Measurements from ENCODE around the gene ROBO3.

The ROBO3 gene

GRCh38 chr11:124877910-124878758 is 12.9 kb downstream of the ROBO3 start:
- no peak for DNase-seq
- no peaks in the 10 kb centered on the region for H3K9me3 ChIP-seq (ENCODE audit: severe bottlenecking)
- no peaks in the 10 kb centered on the region for H3K36me3 ChIP-seq
- H3K27ac ChIP-seq: no peak overlapping the region
- no peak overlapping the region for H3K4me3 ChIP-seq (ENCODE audit: low read depth, low read length)
- no peaks in the 10 kb centered on the region for H3K27me3 ChIP-seq (ENCODE audit: insufficient read depth, low read depth, severe bottlenecking)
- TF ChIP-seq, protein P1, sequence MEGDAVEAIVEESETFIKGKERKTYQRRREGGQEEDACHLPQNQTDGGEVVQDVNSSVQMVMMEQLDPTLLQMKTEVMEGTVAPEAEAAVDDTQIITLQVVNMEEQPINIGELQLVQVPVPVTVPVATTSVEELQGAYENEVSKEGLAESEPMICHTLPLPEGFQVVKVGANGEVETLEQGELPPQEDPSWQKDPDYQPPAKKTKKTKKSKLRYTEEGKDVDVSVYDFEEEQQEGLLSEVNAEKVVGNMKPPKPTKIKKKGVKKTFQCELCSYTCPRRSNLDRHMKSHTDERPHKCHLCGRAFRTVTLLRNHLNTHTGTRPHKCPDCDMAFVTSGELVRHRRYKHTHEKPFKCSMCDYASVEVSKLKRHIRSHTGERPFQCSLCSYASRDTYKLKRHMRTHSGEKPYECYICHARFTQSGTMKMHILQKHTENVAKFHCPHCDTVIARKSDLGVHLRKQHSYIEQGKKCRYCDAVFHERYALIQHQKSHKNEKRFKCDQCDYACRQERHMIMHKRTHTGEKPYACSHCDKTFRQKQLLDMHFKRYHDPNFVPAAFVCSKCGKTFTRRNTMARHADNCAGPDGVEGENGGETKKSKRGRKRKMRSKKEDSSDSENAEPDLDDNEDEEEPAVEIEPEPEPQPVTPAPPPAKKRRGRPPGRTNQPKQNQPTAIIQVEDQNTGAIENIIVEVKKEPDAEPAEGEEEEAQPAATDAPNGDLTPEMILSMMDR (IDR thresholded peaks at IDR 0.05; ENCODE audit: low read depth, low read length): no peak

DNA sequence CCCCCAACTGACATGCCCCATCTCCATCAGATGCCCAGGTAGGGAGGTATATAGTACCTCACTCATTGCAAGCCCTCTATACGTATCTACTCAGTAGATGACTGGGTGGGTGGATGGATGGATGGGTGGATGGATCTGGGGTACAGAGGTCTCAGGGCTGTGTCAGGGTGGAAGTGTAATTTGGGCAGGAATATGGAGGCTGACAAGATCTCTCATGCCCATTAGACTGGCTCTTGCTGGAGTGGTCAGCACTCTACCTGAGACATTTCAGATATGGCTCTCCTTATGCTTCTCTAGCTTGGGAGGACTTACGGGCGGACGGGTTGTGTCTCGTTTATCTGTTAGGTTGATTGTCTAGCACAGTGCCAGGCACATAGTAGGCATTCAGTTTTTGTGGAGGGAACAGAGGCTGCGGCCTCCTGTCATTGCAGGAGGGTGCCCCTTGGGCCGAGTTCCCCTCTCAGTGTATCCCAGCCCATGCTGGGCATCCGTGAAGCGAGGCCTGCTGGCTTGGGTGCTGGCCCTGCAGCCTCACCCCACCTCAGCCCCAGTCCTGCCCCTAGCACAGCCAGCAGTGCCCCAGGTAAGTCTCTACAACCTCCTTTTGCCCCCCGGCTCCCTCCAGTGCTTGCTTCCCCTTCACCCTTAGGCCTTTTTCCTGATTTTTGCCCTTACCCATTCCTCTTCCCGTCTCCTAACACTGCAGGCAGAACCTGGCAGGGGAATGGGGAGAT is 13.7 kb downstream of the ROBO3 start:
- H3K9me3 ChIP-seq (ENCODE audit: severe bottlenecking): no peaks in the 10 kb centered on the region
- H3K4me3 ChIP-seq (ENCODE audit: low read depth, low read length): no peak overlapping the region
- no peaks in the 10 kb centered on the region for H3K27me3 ChIP-seq (ENCODE audit: insufficient read depth, low read depth, severe bottlenecking)
- H3K27ac ChIP-seq: no peak overlapping the region
- no peak for DNase-seq
- H3K36me3 ChIP-seq: no peaks in the 10 kb centered on the region
- TF ChIP-seq, protein P1 (IDR thresholded peaks at IDR 0.05; ENCODE audit: low read depth, low read length): no peak

- Histone ChIP-seq H3K27me3 (ENCODE audit: insufficient read depth, low read depth, severe bottlenecking) (no peaks in the 10 kb centered on the region), H3K4me3 (ENCODE audit: low read depth, low read length) (no peak overlapping the region), H3K9me3 (ENCODE audit: severe bottlenecking) (no peaks in the 10 kb centered on the region), H3K27ac (no peak overlapping the region), H3K36me3 (no peaks in the 10 kb centered on the region)
- TF ChIP-seq, protein P1 (IDR thresholded peaks at IDR 0.05; ENCODE audit: low read depth, low read length): no peak
- no peak for DNase-seq
Measured at GRCh38 chr11:124879493-124880289, 14.5 kb downstream of the ROBO3 start.

GRCh38 chr11:124880290-124880611 is 15.0 kb downstream of the ROBO3 start:
- H3K27ac ChIP-seq: no peak overlapping the region
- H3K9me3 ChIP-seq (ENCODE audit: severe bottlenecking): no peaks in the 10 kb centered on the region
- no peak overlapping the region for H3K4me3 ChIP-seq (ENCODE audit: low read depth, low read length)
- no peaks in the 10 kb centered on the region for H3K27me3 ChIP-seq (ENCODE audit: insufficient read depth, low read depth, severe bottlenecking)
- no peaks in the 10 kb centered on the region for H3K36me3 ChIP-seq
- no peak for DNase-seq
- TF ChIP-seq, protein P1 (IDR thresholded peaks at IDR 0.05; ENCODE audit: low read depth, low read length): no peak

DNA sequence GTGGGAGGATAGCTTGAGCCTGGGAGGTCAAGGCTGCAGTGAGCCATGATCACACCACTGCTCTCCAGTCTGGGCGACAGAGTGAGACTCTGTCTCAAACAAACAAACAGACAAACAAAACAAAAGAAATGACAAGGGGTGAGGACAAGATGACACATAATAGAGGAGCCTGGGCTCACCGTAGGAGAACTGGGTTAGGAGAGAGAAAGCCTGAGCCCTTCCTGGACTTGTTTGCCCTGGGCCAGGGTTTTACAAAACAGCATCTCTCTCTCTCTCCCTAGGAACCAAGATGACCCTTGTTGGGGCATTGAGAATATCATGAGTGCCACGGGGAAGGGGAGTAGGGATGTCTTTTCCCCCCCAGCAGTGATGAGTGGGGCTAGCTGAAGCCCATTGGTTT is 15.7 kb downstream of the ROBO3 start:
- no peak overlapping the region for H3K4me3 ChIP-seq (ENCODE audit: low read depth, low read length)
- no peak for DNase-seq
- TF ChIP-seq, protein P1 (IDR thresholded peaks at IDR 0.05; ENCODE audit: low read depth, low read length): no peak
- no peaks in the 10 kb centered on the region for H3K9me3 ChIP-seq (ENCODE audit: severe bottlenecking)
- no peaks in the 10 kb centered on the region for H3K27me3 ChIP-seq (ENCODE audit: insufficient read depth, low read depth, severe bottlenecking)
- H3K27ac ChIP-seq: no peak overlapping the region
- H3K36me3 ChIP-seq: no peaks in the 10 kb centered on the region

All from WERI-Rb-1 (cell line).